ENCODE data around the gene RNF114.
"Not testable (repeated sequence)": the region's sequence is repeated elsewhere in the genome, so short reads cannot be mapped to it uniquely, and the experiment has no call there.

RNF114 gene

GRCh38 chr20:49987015-49987867 is 51.0 kb downstream of the RNF114 start:
- no peak for FAIRE-seq

GRCh38 chr20:49987868-49988690 is 51.9 kb downstream of the RNF114 start:
- no peak for FAIRE-seq

- FAIRE-seq = no peak
Measured at GRCh38 chr20:49989234-49990065, 53.3 kb downstream of the RNF114 start.

- FAIRE-seq = no peak
Measured at GRCh38 chr20:49990271-49990720, 54.1 kb downstream of the RNF114 start.

GRCh38 chr20:49993301-49993751 is 57.1 kb downstream of the RNF114 start:
- FAIRE-seq = no peak

GRCh38 chr20:49995586-49995985 is 59.4 kb downstream of the RNF114 start:
- no peak for FAIRE-seq

- FAIRE-seq = not testable (repeated sequence)
Measured at GRCh38 chr20:49998478-49999188, 62.4 kb downstream of the RNF114 start.

- FAIRE-seq = no peak
Measured at GRCh38 chr20:49999329-49999728, 63.1 kb downstream of the RNF114 start.

GRCh38 chr20:50000548-50001222 is 64.5 kb downstream of the RNF114 start:
- FAIRE-seq = not testable (repeated sequence)

- FAIRE-seq = no peak
Measured at GRCh38 chr20:50001784-50002311, 65.7 kb downstream of the RNF114 start.

GRCh38 chr20:50003253-50003656 is 67.1 kb downstream of the RNF114 start:
- no peak for FAIRE-seq

Data from G401.6 (cell line).